GM18502 (cell line): Measurements from ENCODE around the gene SGSM1.

Experiments used
- ATAC-seq: cut with Tn5 transposase; IDR thresholded peaks from one replicate; pipeline ENCODE4 v1.9.1; 2021; ENCODE audit warnings: mild to moderate bottlenecking; ENCODE audit not compliant: unreplicated experiment, poor library complexity

The SGSM1 gene

GRCh38 chr22:24947881-24948280 lies 141.9 kb downstream of the SGSM1 start:
- no peak for ATAC-seq

GRCh38 chr22:24948356-24949202 lies 142.6 kb downstream of the SGSM1 start:
- ATAC-seq = no peak

GRCh38 chr22:24950272-24950902 lies 144.4 kb downstream of the SGSM1 start:
- ATAC-seq = no peak

- ATAC-seq = peak; percentile 69
These were observed 146.2 kb downstream of the SGSM1 start, which contains the start of gene KIAA1671 for GRCh38 chr22:24951942-24952836. Gene KIAA1671 (plus strand): TSS chr22:24952716. CDS start chr22:25028000, 75,284 bp downstream.

GRCh38 chr22:24952837-24953383 lies 146.9 kb downstream of the SGSM1 start:
- no peak for ATAC-seq

- no peak for ATAC-seq
These were observed 147.5 kb downstream of the SGSM1 start for GRCh38 chr22:24953384-24954113.

- no peak for ATAC-seq
These were observed 148.1 kb downstream of the SGSM1 start for GRCh38 chr22:24954114-24954463.

GRCh38 chr22:24954856-24955255 lies 148.8 kb downstream of the SGSM1 start:
- no peak for ATAC-seq

- ATAC-seq = no peak
These were observed 151.0 kb downstream of the SGSM1 start for GRCh38 chr22:24957043-24957442.

- ATAC-seq = no peak
These were observed 155.3 kb downstream of the SGSM1 start for GRCh38 chr22:24961217-24961844.

GRCh38 chr22:24962094-24962493 lies 156.1 kb downstream of the SGSM1 start:
- ATAC-seq = no peak

GRCh38 chr22:24962835-24963234 lies 156.8 kb downstream of the SGSM1 start:
- ATAC-seq = no peak

GRCh38 chr22:24964441-24964840 lies 158.4 kb downstream of the SGSM1 start:
- ATAC-seq = no peak

- ATAC-seq = no peak
These were observed 160.0 kb downstream of the SGSM1 start for GRCh38 chr22:24965822-24966626.

GRCh38 chr22:24968066-24968561 lies 162.1 kb downstream of the SGSM1 start:
- no peak for ATAC-seq

GRCh38 chr22:24969560-24970301 lies 163.7 kb downstream of the SGSM1 start:
- ATAC-seq = no peak

GRCh38 chr22:24972369-24972768 lies 166.4 kb downstream of the SGSM1 start:
- no peak for ATAC-seq

- ATAC-seq = no peak
These were observed 167.9 kb downstream of the SGSM1 start for GRCh38 chr22:24973872-24974271.
